A673 (cell line): ENCODE results near the gene PPAN. TPM values are rescaled to one million over a fixed set of nuclear protein-coding genes. Genes with fewer than 3 reads are reported as not detected.

ENCODE experiments used
- Bru-seq: library from RNA; stranded (reverse); fragments of 400-500 nt; gene quantifications from one replicate; lab custom pipeline; 2021; lab: Mats Ljungman, UMichigan
- BruChase-seq, 2 experiments: library from RNA; stranded (reverse); fragments of 400-500 nt; gene quantifications; one replicate each; lab custom pipeline; 2021; lab: Mats Ljungman, UMichigan
- BruUV-seq: library from RNA; stranded (reverse); fragments of 400-500 nt; replicated peaks from 2 replicates; lab custom pipeline; 2021; lab: Mats Ljungman, UMichigan
- CTCF ChIA-PET: fragments of 300-600 bp; sonication (Branson Sonifier 250); formaldehyde crosslinking; loops from one replicate; lab custom pipeline; 2022; ENCODE audit warnings: antibody characterized with exemption; lab: Charles Lee
- POLR2A ChIA-PET: fragments of 300-600 bp; sonication (Branson Sonifier 250); formaldehyde crosslinking; loops from one replicate; lab custom pipeline; 2022; ENCODE audit warnings: antibody characterized with exemption; ENCODE audit not compliant: low non-redundant PET; lab: Charles Lee
- DNase-seq: peaks from one replicate; pipeline ENCODE4 v3.0.0-alpha.2; 2015; ENCODE audit warnings: low spot score
- H3K27ac ChIP-seq: fragments of 200-600 bp; sonication (generic); 2 replicates; pipeline ENCODE4 v1.5.1; 2016; ENCODE audit warnings: mixed run types, low read depth, mild to moderate bottlenecking, mixed read lengths, antibody characterized with exemption, low read length; ENCODE audit not compliant: poor library complexity, severe bottlenecking
- H3K27me3 ChIP-seq: fragments of 200-600 bp; sonication (generic); replicated peaks from 2 replicates; pipeline ENCODE4 v1.6.1; 2017; ENCODE audit warnings: mixed run types, low read depth, mild to moderate bottlenecking, mixed read lengths, antibody characterized with exemption, low read length; ENCODE audit not compliant: insufficient read depth, poor library complexity
- H3K36me3 ChIP-seq: fragments of 200-600 bp; sonication (generic); 2 replicates; pipeline ENCODE4 v1.6.1; 2016; ENCODE audit warnings: mixed run types, mild to moderate bottlenecking, mixed read lengths, antibody characterized with exemption, low read length; ENCODE audit not compliant: insufficient read depth, poor library complexity, severe bottlenecking
- H3K4me1 ChIP-seq: fragments of 200-600 bp; sonication (generic); 2 replicates; pipeline ENCODE4 v1.6.1; 2017; ENCODE audit warnings: mixed run types, mild to moderate bottlenecking, mixed read lengths, antibody characterized with exemption, low read length; ENCODE audit not compliant: insufficient read depth, poor library complexity, severe bottlenecking
- H3K4me3 ChIP-seq: fragments of 200-600 bp; sonication (generic); 2 replicates; pipeline ENCODE4 v1.5.1; 2016; ENCODE audit warnings: low read depth, mixed run types, mild to moderate bottlenecking, mixed read lengths, low read length; ENCODE audit not compliant: poor library complexity, severe bottlenecking
- H3K9me3 ChIP-seq: fragments of 200-600 bp; sonication (generic); 2 replicates; pipeline ENCODE4 v1.6.1; 2016; ENCODE audit warnings: mixed run types, low read depth, mild to moderate bottlenecking, mixed read lengths, antibody characterized with exemption, low read length; ENCODE audit not compliant: poor library complexity, severe bottlenecking
- EZH2 ChIP-seq: fragments of 200-600 bp; sonication (generic); IDR thresholded peaks from 2 replicates; pipeline ENCODE4 v1.6.1; 2017; ENCODE audit warnings: borderline replicate concordance, low read depth, mild to moderate bottlenecking, mixed read lengths, antibody characterized with exemption, low read length; ENCODE audit not compliant: poor library complexity, severe bottlenecking
- intact Hi-C: fragments of 100-400 bp; cut with micrococcal nuclease; formaldehyde crosslinking; loops from one replicate; pipeline ENCODE4 v1.10.0; 2022; ENCODE audit not compliant: unreplicated experiment
- long read RNA-seq: library from polyadenylated mRNA; stranded (forward); transcript quantifications from one replicate; pipeline ENCODE4 v2.0.0, GENCODE V29; 2022
- total RNA-seq: library from RNA; stranded (reverse); gene quantifications from 2 replicates; pipeline ENCODE4 v1.2.3, GENCODE V29; 2021
- TF ChIP-seq, protein P1 (sequence below): fragments of 300-800, 200-600 bp; sonication (generic); conservative IDR thresholded peaks from 2 replicates; pipeline ENCODE4 v1.5.1; 2017; ENCODE audit warnings: low read depth, mild to moderate bottlenecking, antibody characterized with exemption, low read length, moderate library complexity, mixed read lengths

PPAN gene
- total RNA-seq (116 and 132 TPM in 2 replicates), Bru-seq, nascent RNA (percentile 89 among the genes with signal in this experiment), BruChase-seq, experiment 1, labeled RNA remaining after a 2-hour chase (percentile 96 among the genes with signal in this experiment), BruChase-seq, experiment 2, labeled RNA remaining after a 6-hour chase (percentile 99 among the genes with signal in this experiment)
- long read RNA-seq, transcript PPAN-202 (11 exons, 1,575 nt), result minor isoform, 18 of 207 reads
- long read RNA-seq, transcript PPAN-201 (12 exons, 1,657 nt), result major isoform, 166 of 207 reads
- long read RNA-seq, partial matches to known transcripts, result 1 of 207 reads
- long read RNA-seq, other reads (novel, unspliced or antisense), result 21 of 207 reads

DNA sequence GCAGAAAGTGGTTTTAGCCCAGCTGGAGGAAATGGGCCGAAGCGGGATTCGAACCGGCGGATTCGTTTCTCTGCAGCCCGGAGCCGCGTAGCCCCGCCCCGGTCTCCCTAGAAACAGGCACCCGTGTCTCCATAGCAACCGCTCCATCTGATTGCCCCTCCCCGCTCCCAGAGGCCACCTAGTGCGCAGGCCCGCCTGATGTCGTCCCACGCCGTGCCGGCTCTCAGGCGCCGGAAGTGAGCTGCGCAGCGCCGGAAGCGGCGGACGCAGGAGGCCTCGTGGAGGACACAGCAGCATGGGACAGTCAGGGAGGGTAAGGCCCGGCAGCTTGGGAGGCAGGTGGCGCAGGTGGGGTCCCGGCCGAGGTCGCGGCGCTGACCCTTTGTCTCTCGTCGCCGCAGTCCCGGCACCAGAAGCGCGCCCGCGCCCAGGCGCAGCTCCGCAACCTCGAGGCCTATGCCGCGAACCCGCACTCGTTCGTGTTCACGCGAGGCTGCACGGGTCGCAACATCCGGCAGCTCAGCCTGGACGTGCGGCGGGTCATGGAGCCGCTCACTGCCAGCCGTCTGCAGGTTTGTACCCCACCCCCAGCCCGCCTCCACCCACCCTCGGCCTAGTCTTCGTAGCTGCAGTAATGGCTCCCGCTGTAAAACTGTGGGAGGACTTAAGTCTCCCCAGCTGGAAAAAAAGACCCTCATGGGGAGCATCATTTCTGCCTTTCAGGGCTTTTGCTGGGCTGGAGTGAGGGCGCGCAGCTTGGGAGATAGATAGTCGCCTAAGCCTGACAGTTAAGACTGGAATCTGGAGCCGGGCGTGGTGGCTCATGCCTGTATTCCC is at the start of gene PPAN:
Gene PPAN, plus strand, starts transcription at position 263 of the 837 bp plus-strand sequence. Its CDS starts 33 bp downstream, at position 296.
- peak; percentile 99 for DNase-seq
- peak within 1 kb of the TSS; percentile 74 for H3K4me3 ChIP-seq
- no peaks in the 10 kb centered on the region for H3K27me3 ChIP-seq
- H3K36me3 ChIP-seq, result peaks cover 43% of the 10 kb centered on the region
- peaks cover 24% of the 10 kb centered on the region for H3K4me1 ChIP-seq
- no peaks in the 10 kb centered on the region for H3K9me3 ChIP-seq
- intact Hi-C loops, result no loop called here
- CTCF ChIA-PET, result interaction anchor here (0.5 to 0.6 kb wide), 2 partner anchors 25 to 123 kb away, joined by 3 to 6 read pairs; no protein-coding TSS in a partner anchor
- TF ChIP-seq EZH2, result no peak
- TF ChIP-seq, protein P1, sequence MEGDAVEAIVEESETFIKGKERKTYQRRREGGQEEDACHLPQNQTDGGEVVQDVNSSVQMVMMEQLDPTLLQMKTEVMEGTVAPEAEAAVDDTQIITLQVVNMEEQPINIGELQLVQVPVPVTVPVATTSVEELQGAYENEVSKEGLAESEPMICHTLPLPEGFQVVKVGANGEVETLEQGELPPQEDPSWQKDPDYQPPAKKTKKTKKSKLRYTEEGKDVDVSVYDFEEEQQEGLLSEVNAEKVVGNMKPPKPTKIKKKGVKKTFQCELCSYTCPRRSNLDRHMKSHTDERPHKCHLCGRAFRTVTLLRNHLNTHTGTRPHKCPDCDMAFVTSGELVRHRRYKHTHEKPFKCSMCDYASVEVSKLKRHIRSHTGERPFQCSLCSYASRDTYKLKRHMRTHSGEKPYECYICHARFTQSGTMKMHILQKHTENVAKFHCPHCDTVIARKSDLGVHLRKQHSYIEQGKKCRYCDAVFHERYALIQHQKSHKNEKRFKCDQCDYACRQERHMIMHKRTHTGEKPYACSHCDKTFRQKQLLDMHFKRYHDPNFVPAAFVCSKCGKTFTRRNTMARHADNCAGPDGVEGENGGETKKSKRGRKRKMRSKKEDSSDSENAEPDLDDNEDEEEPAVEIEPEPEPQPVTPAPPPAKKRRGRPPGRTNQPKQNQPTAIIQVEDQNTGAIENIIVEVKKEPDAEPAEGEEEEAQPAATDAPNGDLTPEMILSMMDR, result no peak
- BruUV-seq, result no TSS peak
- POLR2A ChIA-PET, result no interaction called here
- H3K27ac ChIP-seq, result peak within 1 kb of the TSS; percentile 92

- Histone ChIP-seq H3K36me3 (no peaks in the 10 kb centered on the region), H3K27ac (no peak overlapping the region), H3K4me3 (no peak overlapping the region), H3K9me3 (no peaks in the 10 kb centered on the region), H3K27me3 (peaks cover 4% of the 10 kb centered on the region), H3K4me1 (no peaks in the 10 kb centered on the region)
- DNase-seq, result no peak
- no TSS peak for BruUV-seq
- POLR2A ChIA-PET, result no interaction called here
- no peak for TF ChIP-seq EZH2
- TF ChIP-seq, protein P1, result no peak
- intact Hi-C loops, result no loop called here
- CTCF ChIA-PET, result interaction anchor here (0.7 kb wide), 1 partner anchor 1481 kb away, joined by 3 read pairs; no protein-coding TSS in a partner anchor
These were observed 44.3 kb upstream of the PPAN start for GRCh38 chr19:10061717-10062310.

DNA sequence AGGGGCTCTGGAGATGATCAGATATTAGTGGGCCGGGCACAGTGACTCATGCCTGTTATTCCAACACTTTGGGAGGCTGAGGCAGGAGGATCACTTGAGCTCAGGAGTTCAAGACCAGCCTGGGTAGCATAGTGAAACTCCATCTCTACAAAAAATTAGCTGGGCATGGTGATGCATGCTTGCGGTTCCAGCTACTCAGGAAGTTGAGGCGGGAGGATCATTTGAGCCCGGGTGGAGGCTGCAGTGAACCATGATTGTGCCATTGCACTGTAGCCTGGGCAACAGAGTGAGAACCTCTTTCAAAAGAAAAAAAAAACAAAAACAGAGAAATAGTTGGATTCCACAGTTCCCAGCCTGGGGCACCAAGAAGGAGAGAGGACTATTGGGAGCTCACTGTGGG is 38.0 kb upstream of the PPAN start:
- Histone ChIP-seq H3K4me1 (no peaks in the 10 kb centered on the region), H3K4me3 (no peak overlapping the region), H3K27ac (no peak overlapping the region), H3K9me3 (no peaks in the 10 kb centered on the region), H3K36me3 (no peaks in the 10 kb centered on the region), H3K27me3 (no peaks in the 10 kb centered on the region)
- no TSS peak for BruUV-seq
- DNase-seq, result no peak
- ChIA-PET CTCF (no interaction called here), POLR2A (no interaction called here)
- TF ChIP-seq EZH2, result no peak
- TF ChIP-seq, protein P1, result no peak
- intact Hi-C loops, result no loop called here
